GM19239 (cell line): ENCODE results near the gene PEAK1.
"Not testable (repeated sequence)": the region's sequence is repeated elsewhere in the genome, so short reads cannot be mapped to it uniquely, and the experiment has no call there.

Experiments
- DNase-seq: peaks from one replicate; pipeline ENCODE4 v3.0.0; 2011; ENCODE audit warnings: low spot score; ENCODE audit not compliant: insufficient read length
- FAIRE-seq: peaks from 2 replicates; lab custom pipeline; 2011; peaks lifted over from hg19 to GRCh38; lab: Jason Lieb, UNC

Gene PEAK1

GRCh38 chr15:77406173-77406759 is 13.6 kb downstream of the PEAK1 start:
- not testable (repeated sequence) for FAIRE-seq, DNase-seq

- no peak for FAIRE-seq
- no peak for DNase-seq
These were observed 17.0 kb downstream of the PEAK1 start for GRCh38 chr15:77402740-77403379.

GRCh38 chr15:77400258-77400657 is 19.6 kb downstream of the PEAK1 start:
- FAIRE-seq, result no peak

GRCh38 chr15:77398927-77399326 is 21.0 kb downstream of the PEAK1 start:
- DNase-seq, result no peak
- no peak for FAIRE-seq

More at GRCh38 chr15:77400258-77400657, 19.6 kb downstream of the PEAK1 start:
- no peak for DNase-seq

GRCh38 chr15:77396692-77397091 is 23.2 kb downstream of the PEAK1 start:
- FAIRE-seq (no peak), DNase-seq (no peak)

- DNase-seq (no peak), FAIRE-seq (no peak)
These were observed 24.7 kb downstream of the PEAK1 start for GRCh38 chr15:77395013-77395774.

GRCh38 chr15:77393471-77393840 is 26.4 kb downstream of the PEAK1 start:
- FAIRE-seq (no peak), DNase-seq (no peak)

GRCh38 chr15:77392762-77393470 is 27.0 kb downstream of the PEAK1 start:
- no peak for FAIRE-seq

GRCh38 chr15:77391372-77391951 is 28.4 kb downstream of the PEAK1 start:
- FAIRE-seq, result no peak
- DNase-seq, result no peak

More at GRCh38 chr15:77392762-77393470, 27.0 kb downstream of the PEAK1 start:
- DNase-seq, result no peak

GRCh38 chr15:77387365-77388105 is 32.4 kb downstream of the PEAK1 start:
- DNase-seq (no peak), FAIRE-seq (no peak)

GRCh38 chr15:77386626-77387025 is 33.3 kb downstream of the PEAK1 start:
- FAIRE-seq (no peak), DNase-seq (no peak)

- DNase-seq, result no peak
- peak; percentile 26 for FAIRE-seq
These were observed 35.1 kb downstream of the PEAK1 start for GRCh38 chr15:77384589-77385359.

- FAIRE-seq, result no peak
- no peak for DNase-seq
These were observed 35.8 kb downstream of the PEAK1 start for GRCh38 chr15:77384086-77384485.

- no peak for FAIRE-seq
These were observed 39.9 kb downstream of the PEAK1 start for GRCh38 chr15:77380033-77380432.

GRCh38 chr15:77376770-77377169 is 43.1 kb downstream of the PEAK1 start:
- DNase-seq, result no peak
- no peak for FAIRE-seq

More at GRCh38 chr15:77380033-77380432, 39.9 kb downstream of the PEAK1 start:
- DNase-seq, result no peak

GRCh38 chr15:77375133-77375532 is 44.8 kb downstream of the PEAK1 start:
- FAIRE-seq, result no peak
- DNase-seq, result no peak

- DNase-seq (no peak), FAIRE-seq (no peak)
These were observed 46.5 kb downstream of the PEAK1 start for GRCh38 chr15:77373441-77373840.

- peak; percentile 4 for FAIRE-seq
These were observed 47.9 kb downstream of the PEAK1 start for GRCh38 chr15:77371850-77372563.

More at GRCh38 chr15:77371850-77372563, 47.9 kb downstream of the PEAK1 start:
- DNase-seq, result no peak
